Measurements from ENCODE around the gene SCN7A.

The SCN7A gene

GRCh38 chr2:166499281-166499680 lies 5.2 kb upstream of the SCN7A start:
- in situ Hi-C loops (cut with HindIII; ENCODE audit: low pct_ligation_motif_present, low sequenced_read_pairs): no loop called here
- no peak for TF ChIP-seq CTCF (IDR thresholded peaks at IDR 0.05; ENCODE audit: low read depth, low read length, missing control alignments)
- no peak overlapping the region for H3K27ac ChIP-seq
- H3K27me3 ChIP-seq (replicated peaks): no peaks in the 10 kb centered on the region
- DNase-seq: no peak
- H3K4me3 ChIP-seq (ENCODE audit: low read depth, low read length): no peak overlapping the region
- H3K36me3 ChIP-seq (replicated peaks): no peaks in the 10 kb centered on the region

- no peak for DNase-seq
- H3K27me3 ChIP-seq (replicated peaks): no peaks in the 10 kb centered on the region
- no peak overlapping the region for H3K4me3 ChIP-seq (ENCODE audit: low read depth, low read length)
- in situ Hi-C loops (cut with HindIII; ENCODE audit: low pct_ligation_motif_present, low sequenced_read_pairs): no loop called here
- no peak for TF ChIP-seq CTCF (IDR thresholded peaks at IDR 0.05; ENCODE audit: low read depth, low read length, missing control alignments)
- H3K36me3 ChIP-seq (replicated peaks): no peaks in the 10 kb centered on the region
- no peak overlapping the region for H3K27ac ChIP-seq
Measured at GRCh38 chr2:166491461-166491860, 2.6 kb downstream of the SCN7A start.

- no peak overlapping the region for H3K27ac ChIP-seq
- DNase-seq: no peak
- no peaks in the 10 kb centered on the region for H3K36me3 ChIP-seq (replicated peaks)
- no peak overlapping the region for H3K4me3 ChIP-seq (ENCODE audit: low read depth, low read length)
- no peak for TF ChIP-seq CTCF (IDR thresholded peaks at IDR 0.05; ENCODE audit: low read depth, low read length, missing control alignments)
- in situ Hi-C loops (cut with HindIII; ENCODE audit: low pct_ligation_motif_present, low sequenced_read_pairs): no loop called here
- H3K27me3 ChIP-seq (replicated peaks): no peaks in the 10 kb centered on the region
Measured at GRCh38 chr2:166487171-166487570, 6.9 kb downstream of the SCN7A start.

DNA sequence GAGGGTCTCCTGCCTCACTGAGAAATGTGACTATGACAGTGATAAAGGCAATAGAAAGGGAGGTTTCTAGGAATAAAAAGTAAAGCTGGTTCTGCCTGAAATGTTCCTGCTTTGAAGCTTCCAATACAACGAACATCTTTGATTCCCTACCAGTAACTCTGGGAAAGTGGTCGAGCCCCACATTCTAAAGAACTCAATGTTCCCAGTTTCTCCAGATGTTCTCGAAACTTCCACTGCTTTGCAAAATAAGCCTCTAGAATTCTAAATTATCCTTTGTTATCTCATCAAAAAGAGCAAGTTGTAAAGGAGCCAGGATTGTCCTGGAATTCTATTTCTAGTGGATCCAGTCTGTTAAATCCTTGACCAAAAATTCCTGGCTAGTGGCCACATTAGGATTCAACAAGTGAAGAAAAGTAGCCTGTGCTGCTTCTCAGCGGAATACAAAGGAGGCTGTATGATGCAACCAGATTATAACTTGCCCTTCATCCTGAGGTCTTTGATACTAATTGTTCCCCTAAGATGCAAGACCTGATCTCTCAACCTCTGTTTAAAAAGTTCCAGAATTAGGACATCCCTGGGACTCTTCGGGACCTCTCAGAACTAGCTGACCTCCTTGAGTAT lies 8.4 kb downstream of the SCN7A start:
- H3K36me3 ChIP-seq (replicated peaks): no peaks in the 10 kb centered on the region
- H3K4me3 ChIP-seq (ENCODE audit: low read depth, low read length): no peak overlapping the region
- DNase-seq: no peak
- in situ Hi-C loops (cut with HindIII; ENCODE audit: low pct_ligation_motif_present, low sequenced_read_pairs): no loop called here
- TF ChIP-seq CTCF (IDR thresholded peaks at IDR 0.05; ENCODE audit: low read depth, low read length, missing control alignments): no peak
- H3K27me3 ChIP-seq (replicated peaks): no peaks in the 10 kb centered on the region
- H3K27ac ChIP-seq: no peak overlapping the region

- in situ Hi-C loops (cut with HindIII; ENCODE audit: low pct_ligation_motif_present, low sequenced_read_pairs): no loop called here
- Histone ChIP-seq H3K27me3 (replicated peaks) (no peaks in the 10 kb centered on the region), H3K27ac (no peak overlapping the region), H3K36me3 (replicated peaks) (no peaks in the 10 kb centered on the region), H3K4me3 (ENCODE audit: low read depth, low read length) (no peak overlapping the region)
- DNase-seq: no peak
- no peak for TF ChIP-seq CTCF (IDR thresholded peaks at IDR 0.05; ENCODE audit: low read depth, low read length, missing control alignments)
Measured at GRCh38 chr2:166472332-166472731, 21.7 kb downstream of the SCN7A start.
